Immature natural killer cell (primary cell): ENCODE measurements around the gene ITIH3. TPM values are rescaled to one million over a fixed set of nuclear protein-coding genes. Genes with fewer than 3 reads are reported as not detected.

ENCODE experiments used
- DNase-seq, 3 donors: peaks; one replicate each; pipeline ENCODE4 v3.0.0; 2022; ENCODE audit warnings: mixed read lengths in 1 of 3
- H3K27ac Mint-ChIP-seq, 6 donors: one replicate each; pipeline ENCODE4 v1.8.0; 2020; ENCODE audit warnings: mixed read lengths in 6 of 6, mild to moderate bottlenecking in 5 of 6, inconsistent platforms in 4 of 6, moderate library complexity in 3 of 6
- H3K27me3 Mint-ChIP-seq, 3 donors: one replicate each; pipeline ENCODE4 v1.8.0; 2020 to 2021; ENCODE audit warnings: low read depth in 3 of 3, mild to moderate bottlenecking in 3 of 3, mixed read lengths in 3 of 3, moderate library complexity in 3 of 3, inconsistent platforms in 1 of 3
- H3K36me3 Mint-ChIP-seq, 3 donors: one replicate each; pipeline ENCODE4 v1.8.0; 2020; ENCODE audit warnings: mixed read lengths in 3 of 3, inconsistent platforms in 2 of 3, mild to moderate bottlenecking in 2 of 3
- H3K4me1 Mint-ChIP-seq, 2 donors: one replicate each; pipeline ENCODE4 v1.8.0; 2020; ENCODE audit warnings: inconsistent platforms in 2 of 2, mild to moderate bottlenecking in 2 of 2, mixed read lengths in 2 of 2, moderate library complexity in 1 of 2
- H3K4me3 Mint-ChIP-seq, 5 donors: one replicate each; pipeline ENCODE4 v1.8.0; 2020; ENCODE audit warnings: mild to moderate bottlenecking in 5 of 5, mixed read lengths in 5 of 5, inconsistent platforms in 3 of 5, moderate library complexity in 3 of 5
- H3K9me3 Mint-ChIP-seq, 6 donors: one replicate each; pipeline ENCODE4 v1.8.0; 2020; ENCODE audit warnings: mild to moderate bottlenecking in 6 of 6, mixed read lengths in 6 of 6, inconsistent platforms in 4 of 6, moderate library complexity in 3 of 6
- polyA plus RNA-seq, 3 donors: library from polyadenylated mRNA; unstranded; fragments of 300-500 nt; fragmentation: Illumina TruSeq; gene quantifications; one replicate each; pipeline ENCODE4 v1.2.3, GENCODE V29; 2021

ITIH3 gene
- polyA plus RNA-seq, 3 donors from 2014 or later, result not detected

DNA sequence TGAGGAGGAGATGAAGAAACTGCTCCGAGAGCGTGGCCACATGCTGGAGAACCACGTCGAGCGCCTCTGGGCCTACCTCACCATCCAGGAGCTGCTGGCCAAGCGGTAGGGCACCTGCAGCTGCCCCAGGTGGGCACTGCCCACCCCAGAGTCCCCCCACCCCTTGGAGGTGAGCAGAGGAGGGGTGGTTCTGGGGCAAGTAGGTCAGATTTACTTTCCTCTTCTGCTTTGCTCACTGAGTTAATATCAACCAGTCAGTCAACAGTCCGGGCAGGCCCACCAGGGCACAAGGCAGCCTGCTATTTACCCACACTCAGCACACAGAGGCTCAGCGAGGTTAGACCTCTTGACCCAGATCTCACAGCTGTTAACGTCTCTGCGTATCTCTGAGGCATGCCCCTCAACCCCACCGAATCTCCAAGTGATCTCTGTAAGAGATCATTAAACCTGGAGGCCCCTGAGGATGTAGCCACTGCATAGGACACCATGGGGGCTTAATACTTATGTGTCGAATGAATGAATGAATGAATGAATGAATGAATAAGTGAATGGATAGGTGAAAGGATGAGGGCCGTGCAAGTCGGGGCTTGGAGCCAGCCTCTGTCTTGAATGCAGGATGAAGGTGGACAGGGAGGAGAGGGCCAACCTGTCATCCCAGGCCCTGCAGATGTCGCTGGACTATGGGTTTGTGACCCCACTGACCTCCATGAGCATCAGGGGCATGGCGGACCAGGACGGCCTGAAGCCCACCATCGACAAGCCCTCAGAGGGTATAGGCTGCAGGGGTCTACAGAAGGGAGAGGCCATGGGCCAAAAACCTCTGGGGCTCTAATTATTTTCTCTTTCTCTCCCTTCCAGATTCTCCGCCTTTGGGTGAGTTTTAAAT lies 8.0 kb upstream of the ITIH3 start:
- H3K36me3 Mint-ChIP-seq, result no peaks in the 10 kb centered on the region
- H3K27ac Mint-ChIP-seq, result no peak overlapping the region
- H3K4me3 Mint-ChIP-seq, result no peak overlapping the region
- no peaks in the 10 kb centered on the region for H3K9me3 Mint-ChIP-seq
- peaks cover 0 to 4% (median 3%) of the 10 kb centered on the region in 3 donors for H3K27me3 Mint-ChIP-seq
- no peak for DNase-seq
- peaks cover 0 to 6% of the 10 kb centered on the region in 2 donors for H3K4me1 Mint-ChIP-seq

DNA sequence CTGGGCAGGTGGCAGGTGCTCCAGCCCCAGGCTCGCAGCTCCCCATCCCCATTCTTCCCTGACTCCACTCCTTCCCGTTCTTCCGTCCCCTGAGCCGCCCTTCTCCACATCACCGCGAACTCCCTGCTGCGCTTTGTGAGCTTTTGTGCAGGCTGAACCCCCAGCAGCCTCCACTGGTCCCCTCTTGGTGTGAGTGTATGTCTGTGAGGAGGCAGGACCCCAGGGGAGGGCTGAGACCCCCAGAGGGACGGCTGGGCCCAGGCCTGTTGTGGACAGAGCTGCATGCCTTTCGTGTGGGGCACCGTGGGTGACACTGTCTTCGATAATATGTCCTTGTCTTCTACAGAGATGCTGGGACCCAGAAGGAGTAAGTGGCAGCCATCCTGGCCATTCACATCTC lies 7.3 kb upstream of the ITIH3 start:
- Mint-ChIP-seq H3K27ac (no peak overlapping the region), H3K4me1 (no peaks in the 10 kb centered on the region), H3K9me3 (no peaks in the 10 kb centered on the region), H3K4me3 (no peak overlapping the region), H3K36me3 (no peaks in the 10 kb centered on the region), H3K27me3 (peaks cover 2 to 4% (median 3%) of the 10 kb centered on the region in 3 donors)
- DNase-seq, result no peak

DNA sequence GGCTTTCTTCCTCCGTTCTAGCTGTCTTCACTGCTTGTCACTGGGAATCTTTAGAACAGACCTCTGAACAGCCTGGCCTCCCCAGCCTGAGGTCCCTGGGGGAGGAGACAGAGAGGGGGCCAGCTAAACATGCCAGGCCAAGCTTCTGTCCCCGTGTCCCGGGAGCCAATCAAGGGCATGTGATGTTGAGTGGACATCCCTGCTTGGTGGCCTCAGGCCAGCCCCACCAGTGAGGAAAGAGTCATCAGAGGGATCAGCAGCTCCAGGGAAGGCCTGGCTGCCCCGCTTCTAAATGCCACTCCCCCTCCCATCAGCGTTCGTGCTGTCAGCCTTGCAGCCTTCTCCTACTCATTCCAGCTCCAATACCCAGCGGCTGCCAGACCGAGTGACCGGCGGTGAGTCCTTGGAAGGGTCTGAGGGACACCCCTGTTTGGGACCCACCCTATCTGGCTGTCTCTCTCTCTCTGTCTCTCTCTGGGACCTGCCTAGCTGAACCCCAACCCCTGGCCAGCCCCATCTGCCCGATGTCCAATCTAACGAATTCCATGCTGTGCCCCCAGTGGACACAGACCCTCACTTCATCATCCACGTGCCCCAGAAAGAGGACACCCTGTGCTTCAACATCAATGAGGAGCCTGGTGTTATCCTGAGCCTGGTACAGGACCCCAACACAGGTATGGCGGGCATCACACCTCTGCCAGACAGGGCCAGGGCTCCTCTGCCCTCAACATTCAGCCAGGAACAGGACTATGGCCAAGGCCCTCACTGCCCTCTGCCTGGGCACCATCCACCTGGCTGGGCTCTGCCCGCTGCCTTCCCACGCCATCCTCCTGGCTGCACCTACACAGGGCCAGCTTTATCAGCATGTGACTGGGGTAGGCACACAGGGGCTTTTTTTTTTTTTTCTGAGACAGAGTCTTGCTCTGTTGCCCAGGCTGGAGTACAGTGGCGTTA lies 6.6 kb upstream of the ITIH3 start:
- Mint-ChIP-seq H3K27ac (no peak overlapping the region), H3K9me3 (no peaks in the 10 kb centered on the region), H3K4me3 (no peak overlapping the region), H3K4me1 (no peaks in the 10 kb centered on the region), H3K36me3 (no peaks in the 10 kb centered on the region), H3K27me3 (peaks cover 2 to 4% (median 3%) of the 10 kb centered on the region in 3 donors)
- DNase-seq, result no peak

DNA sequence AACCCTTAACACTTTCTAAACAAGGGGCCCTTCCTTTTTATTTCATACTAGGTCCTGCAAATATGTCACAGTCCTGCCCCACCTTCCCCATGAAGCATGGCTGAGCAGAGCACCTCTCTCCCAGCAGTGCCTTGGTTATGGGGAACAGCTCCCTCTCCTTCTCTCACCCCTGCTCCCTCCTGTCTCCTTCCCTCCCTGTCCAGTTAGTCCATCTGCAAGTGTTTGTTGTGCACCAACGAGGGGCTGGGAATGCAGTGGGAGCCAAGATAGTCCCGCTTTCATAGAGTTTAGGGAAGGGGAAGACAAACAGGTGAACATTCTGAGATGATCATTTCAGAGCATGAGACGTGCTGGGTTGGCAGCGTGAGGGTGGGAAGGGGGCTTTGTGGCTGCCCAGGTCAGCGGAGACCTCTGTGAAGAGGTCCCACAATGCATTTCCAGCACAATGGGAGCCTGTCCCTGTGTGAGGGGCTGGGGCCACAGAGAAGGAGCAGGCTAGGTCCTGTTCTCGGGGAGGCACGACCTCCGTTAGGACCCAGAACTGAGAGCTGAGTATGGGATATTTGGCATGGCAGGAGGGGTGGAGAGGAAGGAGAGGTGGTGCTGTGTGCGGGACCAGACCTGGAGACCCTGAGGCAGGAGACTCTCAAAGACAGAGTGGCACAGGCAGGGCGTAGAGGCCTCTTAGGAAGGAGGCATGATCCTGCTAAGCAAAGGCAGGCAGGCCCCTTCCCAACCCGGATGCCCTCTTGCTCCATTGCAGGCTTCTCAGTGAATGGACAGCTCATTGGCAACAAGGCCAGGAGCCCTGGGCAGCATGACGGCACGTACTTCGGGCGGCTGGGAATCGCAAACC lies 5.5 kb upstream of the ITIH3 start:
- no peak overlapping the region for H3K27ac Mint-ChIP-seq
- DNase-seq, result no peak
- no peak overlapping the region for H3K4me3 Mint-ChIP-seq
- no peaks in the 10 kb centered on the region for H3K4me1 Mint-ChIP-seq
- peaks cover 2 to 4% (median 3%) of the 10 kb centered on the region in 3 donors for H3K27me3 Mint-ChIP-seq
- no peaks in the 10 kb centered on the region for H3K36me3 Mint-ChIP-seq
- H3K9me3 Mint-ChIP-seq, result no peaks in the 10 kb centered on the region

DNA sequence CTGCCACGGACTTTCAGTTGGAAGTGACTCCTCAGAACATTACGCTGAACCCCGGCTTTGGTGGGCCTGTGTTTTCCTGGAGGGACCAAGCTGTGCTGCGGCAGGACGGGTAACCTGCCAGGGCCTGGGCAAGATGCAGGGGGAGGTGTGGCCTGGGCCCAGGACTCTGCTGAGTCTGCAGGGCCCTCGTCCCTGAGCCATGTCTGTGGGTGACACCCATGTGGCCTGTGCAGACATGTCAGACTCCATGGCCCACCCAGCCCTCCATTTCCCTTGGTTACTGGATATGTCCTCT lies 4.9 kb upstream of the ITIH3 start:
- no peaks in the 10 kb centered on the region for H3K4me1 Mint-ChIP-seq
- H3K36me3 Mint-ChIP-seq, result no peaks in the 10 kb centered on the region
- peaks cover 2 to 3% (median 2%) of the 10 kb centered on the region in 3 donors for H3K27me3 Mint-ChIP-seq
- DNase-seq, result no peak
- no peak overlapping the region for H3K27ac Mint-ChIP-seq
- H3K4me3 Mint-ChIP-seq, result no peak overlapping the region
- H3K9me3 Mint-ChIP-seq, result no peaks in the 10 kb centered on the region

DNA sequence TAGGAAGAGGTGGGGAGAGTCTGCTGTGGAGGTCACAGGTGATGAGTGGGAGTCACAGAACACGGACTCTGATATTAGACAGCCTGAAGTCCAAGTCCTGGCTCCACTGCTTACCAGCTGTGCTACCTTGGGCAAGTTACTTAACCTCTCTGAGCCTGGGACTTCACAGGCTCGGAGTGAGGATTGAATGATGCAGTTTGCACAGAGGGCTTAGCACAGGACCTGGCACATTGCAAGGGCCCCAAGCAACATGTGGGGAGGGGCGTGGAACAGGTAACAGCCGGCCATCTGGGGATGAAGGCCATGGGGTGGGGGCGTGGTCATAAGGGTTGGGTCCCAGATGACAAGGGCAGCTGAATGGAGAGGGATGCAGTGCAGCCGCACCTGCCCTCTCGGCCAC lies 4.3 kb upstream of the ITIH3 start:
- no peaks in the 10 kb centered on the region for H3K4me1 Mint-ChIP-seq
- no peak for DNase-seq
- no peak overlapping the region for H3K4me3 Mint-ChIP-seq
- no peak overlapping the region for H3K27ac Mint-ChIP-seq
- no peaks in the 10 kb centered on the region for H3K9me3 Mint-ChIP-seq
- H3K36me3 Mint-ChIP-seq, result no peaks in the 10 kb centered on the region
- H3K27me3 Mint-ChIP-seq, result peaks cover 0 to 2% (median 1%) of the 10 kb centered on the region in 3 donors

DNA sequence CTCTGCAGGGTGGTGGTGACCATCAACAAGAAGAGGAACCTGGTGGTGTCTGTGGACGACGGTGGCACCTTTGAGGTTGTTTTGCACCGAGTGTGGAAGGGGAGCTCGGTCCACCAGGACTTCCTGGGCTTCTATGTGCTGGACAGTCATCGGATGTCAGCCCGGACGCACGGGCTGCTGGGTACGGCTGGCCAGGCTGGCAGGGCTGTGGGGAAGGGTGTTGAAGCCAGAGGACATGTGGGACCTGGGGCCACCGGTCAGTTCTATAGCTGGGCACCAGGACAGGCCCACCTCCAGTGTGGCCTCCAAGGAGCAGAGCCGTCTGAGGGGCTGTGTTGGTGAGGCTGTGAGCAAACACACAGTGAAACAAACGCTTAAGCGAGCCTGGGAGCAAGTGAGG lies 3.9 kb upstream of the ITIH3 start:
- Mint-ChIP-seq H3K36me3 (no peaks in the 10 kb centered on the region), H3K4me1 (no peaks in the 10 kb centered on the region), H3K4me3 (no peak overlapping the region), H3K9me3 (no peaks in the 10 kb centered on the region), H3K27ac (no peak overlapping the region), H3K27me3 (peaks cover 0 to 2% (median 1%) of the 10 kb centered on the region in 3 donors)
- no peak for DNase-seq

DNA sequence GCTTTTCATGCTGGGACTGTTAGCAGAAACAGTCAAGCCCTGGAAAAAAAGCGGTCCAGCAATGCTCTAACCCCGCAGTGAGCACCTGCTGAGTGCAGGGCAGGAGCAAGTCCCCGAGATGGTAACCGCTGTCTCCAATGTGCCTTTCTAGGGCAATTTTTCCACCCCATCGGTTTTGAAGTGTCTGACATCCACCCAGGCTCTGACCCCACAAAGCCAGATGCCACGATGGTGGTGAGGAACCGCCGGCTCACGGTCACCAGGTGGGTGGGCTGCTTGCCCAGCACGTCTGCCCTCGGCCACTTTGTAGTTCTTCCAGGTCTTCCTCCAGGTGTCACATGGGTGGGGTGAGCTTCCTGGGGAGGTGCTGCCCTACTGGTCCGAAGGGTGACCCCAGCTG lies 3.2 kb upstream of the ITIH3 start:
- H3K27ac Mint-ChIP-seq, result no peak overlapping the region
- no peaks in the 10 kb centered on the region for H3K9me3 Mint-ChIP-seq
- H3K4me3 Mint-ChIP-seq, result no peak overlapping the region

DNA sequence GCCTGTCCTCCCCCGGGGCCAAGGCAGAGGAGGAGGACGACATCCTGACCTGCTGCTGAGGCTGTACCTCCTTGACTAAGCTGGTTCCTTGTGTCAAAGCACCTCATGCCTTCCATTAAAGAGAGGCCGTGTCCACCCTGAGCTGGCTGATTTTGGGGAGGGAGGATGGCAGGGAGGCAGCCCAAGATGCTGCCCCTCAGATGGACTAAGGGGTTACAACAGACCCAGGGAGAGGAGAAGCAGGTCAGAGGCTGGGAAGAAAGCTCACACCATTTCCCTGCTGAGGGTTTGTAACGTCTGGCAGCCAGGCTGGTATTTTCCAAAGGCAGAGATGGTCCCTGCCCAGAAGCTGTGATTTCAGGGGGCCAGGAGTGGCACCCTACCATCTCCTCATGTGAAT lies 2.7 kb upstream of the ITIH3 start:
- Mint-ChIP-seq H3K4me1 (no peaks in the 10 kb centered on the region), H3K9me3 (no peaks in the 10 kb centered on the region), H3K27ac (no peak overlapping the region), H3K4me3 (no peak overlapping the region), H3K36me3 (no peaks in the 10 kb centered on the region), H3K27me3 (peaks cover 0 to 5% (median 2%) of the 10 kb centered on the region in 3 donors)
- no peak for DNase-seq

More for the DNA sequence above, 3.2 kb upstream of the ITIH3 start:
- Mint-ChIP-seq H3K4me1 (no peaks in the 10 kb centered on the region), H3K36me3 (no peaks in the 10 kb centered on the region), H3K27me3 (peaks cover 0 to 2% (median 1%) of the 10 kb centered on the region in 3 donors)
- no peak for DNase-seq

DNA sequence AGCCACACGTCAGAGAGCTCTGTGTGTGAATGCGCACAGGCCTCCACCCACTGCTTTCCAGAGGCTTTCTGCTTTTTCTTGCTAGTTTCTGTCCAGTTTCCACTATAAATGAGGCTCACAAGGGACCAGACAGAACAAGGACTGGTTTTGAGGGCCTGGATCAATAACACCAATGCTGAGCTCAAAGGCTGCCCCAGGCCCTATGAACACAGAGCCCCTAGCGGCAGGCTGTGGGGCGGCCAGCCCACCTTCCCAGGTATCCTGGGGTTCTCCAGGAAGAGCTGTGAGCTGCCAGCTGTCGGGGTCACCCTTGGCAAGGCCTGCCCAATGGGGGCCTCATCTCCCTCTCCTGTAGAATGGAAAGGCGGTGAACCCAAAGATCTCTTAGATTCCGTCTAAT lies 2.2 kb upstream of the ITIH3 start:
- no peak for DNase-seq
- Mint-ChIP-seq H3K27ac (no peak overlapping the region), H3K9me3 (no peaks in the 10 kb centered on the region), H3K36me3 (no peaks in the 10 kb centered on the region), H3K27me3 (peaks cover 0 to 4% (median 2%) of the 10 kb centered on the region in 3 donors), H3K4me1 (no peaks in the 10 kb centered on the region), H3K4me3 (no peak overlapping the region)

DNA sequence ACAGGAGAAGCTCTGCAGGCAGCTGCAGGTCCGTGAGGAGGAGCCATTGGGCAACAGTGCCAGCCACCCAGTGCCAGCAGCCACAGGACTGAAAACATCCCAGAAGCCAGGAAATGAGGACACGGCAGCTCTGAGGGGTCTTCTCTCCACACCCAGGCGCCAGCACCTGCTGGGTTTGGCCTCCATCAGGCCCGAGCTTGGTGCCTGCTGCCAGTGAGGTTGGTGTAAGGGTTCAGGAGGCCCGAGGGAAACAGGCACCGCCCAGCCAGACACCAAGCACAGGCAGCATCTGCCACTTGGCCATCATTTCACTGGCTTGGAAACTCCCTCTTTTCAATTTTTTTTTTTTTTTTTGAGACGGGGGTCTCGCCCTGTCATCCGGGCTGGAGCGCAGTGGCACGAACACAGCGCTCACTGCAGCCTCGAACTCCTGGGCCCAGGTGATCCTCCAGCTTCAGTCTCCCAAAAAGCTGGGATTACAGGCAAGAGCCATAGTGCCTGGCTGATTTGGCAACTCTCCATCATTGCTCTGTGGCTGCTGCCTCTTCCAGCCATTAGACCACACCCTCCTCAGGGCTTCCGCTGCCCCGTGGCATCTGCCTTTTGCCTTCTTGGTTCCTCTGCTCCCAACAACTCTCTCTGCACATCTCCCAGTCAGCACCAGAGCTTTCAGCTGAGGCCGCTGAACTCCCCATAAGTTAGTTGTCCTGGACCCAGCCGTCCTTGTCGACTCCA lies 1.5 kb upstream of the ITIH3 start:
- no peak for DNase-seq
- no peaks in the 10 kb centered on the region for H3K9me3 Mint-ChIP-seq
- H3K4me1 Mint-ChIP-seq, result no peaks in the 10 kb centered on the region
- H3K36me3 Mint-ChIP-seq, result no peaks in the 10 kb centered on the region
- H3K27ac Mint-ChIP-seq, result no peak overlapping the region
- H3K27me3 Mint-ChIP-seq, result peaks cover 0 to 4% (median 2%) of the 10 kb centered on the region in 3 donors
- H3K4me3 Mint-ChIP-seq, result no peak overlapping the region

DNA sequence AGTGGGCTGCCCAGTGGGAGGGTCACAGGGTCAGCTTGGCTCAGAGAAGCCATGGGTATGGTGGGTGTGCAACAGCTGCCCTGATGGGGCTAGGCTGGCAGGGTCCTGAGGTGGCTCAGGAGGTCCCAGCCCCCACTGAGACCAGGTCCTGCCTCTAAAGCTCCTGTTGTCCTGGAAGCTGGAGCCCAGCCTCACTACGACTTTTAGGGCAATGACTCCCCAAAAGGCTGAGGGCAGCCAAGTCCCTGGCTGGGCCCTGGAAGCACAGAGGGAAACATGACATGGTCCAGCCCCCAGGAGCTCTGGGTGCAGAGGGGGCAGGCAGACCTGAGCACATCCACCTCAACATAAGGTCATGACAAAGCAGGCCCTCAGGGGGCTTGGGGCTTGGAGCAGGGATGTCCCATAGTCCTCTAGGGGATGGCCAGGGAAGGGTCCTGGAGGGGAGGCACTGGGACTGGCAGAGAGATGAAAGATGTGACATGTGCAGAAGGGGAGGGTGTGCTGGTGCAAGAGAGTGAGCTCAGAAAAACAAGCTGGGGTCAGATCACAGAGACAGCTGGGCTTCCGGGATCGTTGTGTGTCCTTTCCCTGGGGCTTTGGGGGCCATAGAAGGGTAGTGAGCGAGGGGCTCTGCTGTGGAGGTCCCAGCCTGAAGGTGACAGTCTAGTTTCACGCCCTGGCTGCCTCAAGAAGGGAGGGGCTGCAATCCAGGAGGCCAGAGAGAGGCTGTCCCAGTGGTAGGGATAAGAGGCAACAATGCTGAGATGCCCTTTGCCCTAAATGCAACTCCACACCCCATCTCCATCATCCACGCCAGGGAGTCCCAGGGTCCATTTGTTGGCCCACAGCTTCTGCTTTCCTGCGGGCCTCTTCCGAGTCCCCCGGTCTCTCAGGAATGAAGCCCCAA lies 639 bp upstream of the ITIH3 start:
- DNase-seq, result no peak
- no peak overlapping the region for H3K4me3 Mint-ChIP-seq
- no peak overlapping the region for H3K27ac Mint-ChIP-seq
- no peaks in the 10 kb centered on the region for H3K36me3 Mint-ChIP-seq
- peaks cover 0 to 4% (median 2%) of the 10 kb centered on the region in 3 donors for H3K27me3 Mint-ChIP-seq
- H3K9me3 Mint-ChIP-seq, result no peaks in the 10 kb centered on the region
- no peaks in the 10 kb centered on the region for H3K4me1 Mint-ChIP-seq
